GM19351 (cell line): ENCODE measurements around the gene TMEM18.
A peak's percentile ranks its signal among the peaks of the same experiment; 100 is the strongest.
"Not testable (repeated sequence)": the region's sequence is repeated elsewhere in the genome, so short reads cannot be mapped to it uniquely, and the experiment has no call there.

Source experiments
- ATAC-seq: cut with Tn5 transposase; IDR thresholded peaks from one replicate; pipeline ENCODE4 v1.9.1; 2021; ENCODE audit warnings: mild to moderate bottlenecking, moderate library complexity; ENCODE audit not compliant: unreplicated experiment

Gene TMEM18

GRCh38 chr2:694174-694573 is 17.0 kb upstream of the TMEM18 start:
- no peak for ATAC-seq

DNA sequence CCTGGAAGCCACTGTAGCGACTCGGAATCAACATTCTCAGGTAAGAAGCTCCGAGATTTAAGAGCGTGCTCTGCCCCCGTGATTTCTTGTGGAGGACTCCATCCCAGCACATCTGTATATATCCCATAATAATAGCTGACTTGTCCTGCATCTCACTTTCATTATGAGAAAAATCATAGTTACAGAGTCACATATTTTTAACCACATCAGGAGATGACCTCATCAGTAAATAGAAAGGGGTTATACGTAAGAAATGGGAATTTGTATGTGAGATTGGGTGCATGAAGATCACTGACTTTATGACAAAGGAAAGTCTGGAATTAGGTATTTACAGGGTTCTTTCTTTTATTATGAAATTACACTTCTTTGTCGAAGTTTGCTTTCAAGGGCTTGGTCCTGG is 16.4 kb upstream of the TMEM18 start:
- ATAC-seq = no peak

GRCh38 chr2:692767-693166 is 15.6 kb upstream of the TMEM18 start:
- no peak for ATAC-seq

GRCh38 chr2:691821-692761 is 14.9 kb upstream of the TMEM18 start:
- no peak for ATAC-seq

DNA sequence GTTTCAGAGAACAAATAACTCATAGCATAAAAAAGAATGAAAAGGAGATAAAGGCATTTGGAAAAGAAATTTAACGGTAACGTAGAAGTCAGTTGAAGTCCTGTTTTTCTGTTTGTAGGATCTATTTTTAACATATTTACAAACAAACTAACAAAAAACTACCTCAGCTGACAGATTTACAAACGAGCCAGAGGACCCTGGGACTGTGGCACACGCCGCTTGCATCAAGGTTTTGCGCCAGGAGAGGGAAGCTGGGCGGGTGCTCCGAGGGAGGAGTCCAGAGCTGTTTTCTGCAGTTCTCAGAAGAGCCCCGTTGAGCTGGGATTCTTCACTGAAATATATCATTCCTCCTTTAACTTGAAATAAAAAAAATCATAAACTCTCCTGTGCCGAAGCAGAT is 13.6 kb upstream of the TMEM18 start:
- ATAC-seq = no peak

DNA sequence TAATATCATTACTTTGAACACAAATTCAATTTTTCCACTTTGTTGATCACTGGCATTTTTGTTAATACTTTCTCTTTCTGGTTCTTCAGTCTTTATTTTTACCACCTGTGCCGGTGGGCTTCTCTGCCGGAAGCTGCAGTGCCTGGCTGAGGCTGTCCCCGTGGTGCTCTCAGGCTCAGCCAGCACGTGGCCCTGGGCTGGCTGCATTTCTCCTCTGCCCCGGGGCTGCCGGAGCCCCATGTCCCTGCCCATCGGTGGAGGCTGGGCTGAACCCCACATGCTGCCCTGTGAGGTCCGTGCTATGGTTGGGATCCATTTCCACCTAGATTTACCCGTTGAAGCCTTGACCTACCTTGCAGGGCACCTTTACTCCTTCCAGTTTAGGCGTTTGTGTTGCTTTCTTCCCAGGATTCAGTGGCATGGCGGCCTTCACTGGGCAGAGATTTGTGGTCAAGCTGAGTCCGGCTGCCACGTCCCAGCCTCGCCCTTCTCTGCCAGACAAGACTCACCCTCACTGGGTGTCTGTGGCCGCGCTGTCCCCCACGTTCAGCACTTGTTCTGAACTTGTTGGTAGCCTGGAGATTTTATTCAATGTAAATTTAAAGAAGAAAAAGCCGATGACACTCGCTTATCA is 12.8 kb upstream of the TMEM18 start:
- no peak for ATAC-seq

GRCh38 chr2:689237-689636 is 12.0 kb upstream of the TMEM18 start:
- no peak for ATAC-seq

GRCh38 chr2:688504-689076 is 11.4 kb upstream of the TMEM18 start:
- ATAC-seq = no peak

- ATAC-seq = no peak
These were observed 8.2 kb upstream of the TMEM18 start for GRCh38 chr2:685421-685820.

DNA sequence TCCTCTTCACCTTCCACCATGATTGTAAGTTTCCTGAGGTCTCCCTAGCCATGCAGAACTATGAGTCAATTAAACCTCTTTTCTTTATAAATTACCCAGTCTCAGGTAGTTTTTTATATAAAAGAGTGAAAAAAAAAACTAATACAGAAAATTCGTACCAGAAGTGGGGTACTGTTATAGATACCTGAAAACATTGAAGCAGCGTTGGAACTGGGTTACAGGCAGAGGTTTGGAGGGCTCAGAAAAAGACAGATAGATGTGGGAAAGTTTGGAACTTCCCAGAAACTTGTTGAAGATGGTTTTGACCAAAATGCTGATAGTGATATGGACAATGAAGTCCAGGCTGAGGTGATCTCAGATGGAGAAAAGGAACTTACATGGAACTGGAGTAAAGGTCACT is 7.7 kb upstream of the TMEM18 start:
- ATAC-seq = not testable (repeated sequence)

GRCh38 chr2:682226-682625 is 5.0 kb upstream of the TMEM18 start:
- ATAC-seq = no peak

DNA sequence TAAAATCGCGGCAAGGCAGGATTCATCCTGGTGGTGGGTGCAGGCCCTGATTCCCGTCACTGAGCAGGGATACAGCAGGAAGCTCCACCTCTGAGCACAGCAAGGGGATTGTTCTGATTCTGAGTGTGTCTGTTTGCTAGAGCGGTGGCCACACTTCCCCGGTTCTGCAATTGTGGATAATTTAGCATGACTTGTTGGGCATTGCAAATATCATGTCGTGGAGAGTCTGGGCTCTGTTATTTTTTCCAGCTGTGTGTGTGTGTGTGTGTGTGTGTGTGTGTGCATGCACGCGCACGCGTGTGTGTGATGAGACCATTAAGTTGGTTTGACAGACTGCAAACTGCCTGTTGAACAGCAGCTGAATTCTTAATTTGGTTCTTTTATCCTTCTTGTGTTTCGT is 4.1 kb upstream of the TMEM18 start:
- ATAC-seq = no peak

GRCh38 chr2:680496-680895 is 3.3 kb upstream of the TMEM18 start:
- no peak for ATAC-seq

- no peak for ATAC-seq
These were observed 1.8 kb upstream of the TMEM18 start for GRCh38 chr2:678964-679363.

DNA sequence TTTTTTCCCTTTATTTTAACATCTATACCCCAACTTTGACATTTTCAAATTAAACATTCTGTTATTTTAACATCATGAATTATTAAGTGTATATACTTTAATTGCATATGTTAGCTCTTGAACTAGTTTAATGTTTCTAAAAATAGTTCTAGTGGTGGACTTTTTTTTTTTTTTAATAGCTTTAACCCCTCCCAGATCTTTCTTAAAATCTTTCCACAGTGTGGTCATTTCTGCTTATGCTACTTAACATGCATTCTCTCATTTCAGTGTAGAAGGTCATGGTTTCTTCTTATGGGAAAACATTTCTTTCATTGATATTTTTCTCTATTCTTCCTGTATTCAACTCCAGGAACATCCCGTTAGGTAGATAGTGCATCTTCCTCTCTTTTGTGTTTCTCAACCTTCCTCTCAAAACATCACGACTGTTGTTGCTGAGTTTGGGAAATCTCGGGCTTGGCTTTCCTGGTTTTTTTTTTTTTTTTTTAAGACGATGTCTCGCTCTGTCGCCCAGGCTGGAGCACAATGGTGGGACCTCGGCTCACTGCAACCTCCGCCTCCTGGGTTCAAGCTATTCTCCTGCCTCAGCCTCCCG is 849 bp upstream of the TMEM18 start:
- no peak for ATAC-seq

DNA sequence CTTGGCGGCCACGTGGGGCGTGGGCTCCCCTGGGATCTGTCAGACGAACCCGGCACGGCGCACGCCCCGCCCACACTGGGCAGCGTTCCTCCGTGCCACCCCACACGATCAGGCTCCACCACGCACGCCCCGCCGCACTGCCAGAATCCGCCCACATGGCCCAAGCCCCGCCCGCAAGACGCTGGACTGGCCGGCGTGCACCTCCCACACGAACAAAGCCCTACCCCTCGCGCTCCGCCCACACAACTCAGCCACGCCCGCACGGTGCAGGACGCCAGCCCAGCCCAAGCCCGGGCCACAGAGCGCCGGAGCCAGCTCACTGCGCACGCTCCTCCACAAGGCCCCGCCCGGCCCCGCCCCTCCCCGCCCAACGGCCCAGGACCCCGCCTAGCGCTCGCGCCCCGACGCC is 555 bp downstream of the TMEM18 start:
- ATAC-seq = peak; percentile 73

- peak; percentile 34 for ATAC-seq
These were observed 1.1 kb downstream of the TMEM18 start for GRCh38 chr2:675982-676646.

GRCh38 chr2:675460-675859 is 1.7 kb downstream of the TMEM18 start:
- no peak for ATAC-seq

DNA sequence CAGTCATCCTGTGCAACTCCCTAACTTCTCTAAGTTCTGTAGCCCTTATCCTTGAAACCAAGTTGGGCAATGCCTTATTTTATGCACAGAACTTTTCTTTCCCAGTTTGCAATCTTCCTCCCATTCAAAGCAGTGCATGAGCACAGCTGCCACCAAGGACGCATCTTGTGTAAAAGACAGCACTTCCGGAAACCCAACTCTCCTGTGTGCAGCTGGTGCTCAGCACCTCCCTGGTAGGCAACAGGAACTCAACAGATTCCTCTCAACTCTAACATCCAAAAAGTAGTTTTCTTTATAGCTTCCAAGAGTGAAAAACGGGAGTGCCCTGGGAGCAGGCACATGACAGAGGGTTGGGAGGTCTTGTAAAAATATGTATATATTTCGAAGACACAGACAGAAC is 2.2 kb downstream of the TMEM18 start:
- no peak for ATAC-seq

- ATAC-seq = no peak
These were observed 2.8 kb downstream of the TMEM18 start for GRCh38 chr2:674321-674985.
